HepG2 (cell line): ENCODE results near the gene SUPT20HL2. TPM values are rescaled to one million over a fixed set of nuclear protein-coding genes. Genes with fewer than 3 reads are reported as not detected.
A peak's percentile ranks its signal among the peaks of the same experiment; 100 is the strongest.

Experiments
- ATAC-seq: fragments of 200-7000 bp; cut with Tn5 transposase; 3 replicates; pipeline ENCODE4 v1.9.1; 2020; ENCODE audit warnings: mild to moderate bottlenecking, moderate library complexity
- BruUV-seq: library from RNA; stranded (reverse); fragments of 400-500 nt; replicated peaks from 2 replicates; lab custom pipeline; 2021; lab: Mats Ljungman, UMichigan
- CTCF ChIA-PET: fragments of 300-600 bp; formaldehyde crosslinking; extraction: SDS; loops from one replicate; lab custom pipeline; 2021; ENCODE audit warnings: low total read pairs, inconsistent platforms, low intra/inter-chr PET ratio; lab: Yijun Ruan, JAX
- POLR2A ChIA-PET: fragments of 350-600 bp; sonication (Branson Sonifier 250); formaldehyde crosslinking; loops from one replicate; lab custom pipeline; 2020; ENCODE audit warnings: antibody characterized with exemption, inconsistent platforms; lab: Yijun Ruan, JAX
- DNase-seq: peaks from one replicate; pipeline ENCODE4 v3.0.0-alpha.2; 2015; ENCODE audit warnings: low spot score
- FAIRE-seq: peaks from 3 replicates; lab custom pipeline; 2011; peaks lifted over from hg19 to GRCh38; lab: Jason Lieb, UNC
- H2AFZ ChIP-seq: one replicate; pipeline ENCODE4 v1.6.1; 2011; ENCODE audit warnings: low read length, inconsistent platforms
- H3K27ac ChIP-seq: fragments of 300-600 bp; 3 replicates; pipeline ENCODE4 v1.8.0; 2011; ENCODE audit warnings: mixed run types, mild to moderate bottlenecking, mixed read lengths, low read length, inconsistent platforms; ENCODE audit not compliant: insufficient read depth; ENCODE audit errors: extremely low read length
- H3K27me3 ChIP-seq, 2 experiments: fragments of 200-600 bp in 1 of 2; 2 replicates in 1 of 2; 3 replicates in 1 of 2; pipeline versions ENCODE4 v1.6.0 to v1.8.0; 2011; ENCODE audit warnings: low read length in 2 of 2, mild to moderate bottlenecking in 2 of 2, moderate library complexity in 2 of 2, inconsistent platforms in 1 of 2; ENCODE audit not compliant: insufficient read depth in 2 of 2, control insufficient read depth in 1 of 2
- H3K36me3 ChIP-seq, 2 experiments: fragments of 200-600 bp in 1 of 2; replicated peaks in 1 of 2; 2 replicates in 1 of 2; 3 replicates in 1 of 2; pipeline versions ENCODE4 v1.5.1 to v1.8.0; 2011; ENCODE audit warnings: low read length in 2 of 2, inconsistent platforms in 1 of 2; ENCODE audit not compliant: insufficient read depth in 2 of 2, control insufficient read depth in 1 of 2
- H3K4me1 ChIP-seq: 2 replicates; pipeline ENCODE4 v1.5.1; 2012; ENCODE audit warnings: low read length, inconsistent platforms; ENCODE audit not compliant: insufficient read depth
- H3K4me2 ChIP-seq: 2 replicates; pipeline ENCODE4 v1.6.0; 2011; ENCODE audit warnings: low read depth, low read length, inconsistent platforms
- H3K4me3 ChIP-seq, 3 experiments: fragments of 200-600 bp in 1 of 3; sonication (generic), shearing (Covaris generic) in 1 of 3; replicated peaks in 1 of 3; 2 replicates each; pipeline ENCODE4 v1.5.1; 2011 to 2016; ENCODE audit warnings: low read length in 3 of 3, inconsistent platforms in 2 of 3, low read depth in 2 of 3, mild to moderate bottlenecking in 2 of 3, control low read depth in 1 of 3, mixed read lengths in 1 of 3; ENCODE audit not compliant: insufficient read depth in 1 of 3
- H3K79me2 ChIP-seq: one replicate; pipeline ENCODE4 v1.6.1; 2011; ENCODE audit warnings: low read length, inconsistent platforms; ENCODE audit not compliant: insufficient read depth
- H3K9ac ChIP-seq: 2 replicates; pipeline ENCODE4 v1.6.0; 2011; ENCODE audit warnings: mild to moderate bottlenecking, low read depth, low read length, inconsistent platforms; ENCODE audit not compliant: insufficient read depth
- H3K9me3 ChIP-seq: 2 replicates; pipeline ENCODE4 v1.5.1; 2012; ENCODE audit warnings: mild to moderate bottlenecking, low read length
- H4K20me1 ChIP-seq: 2 replicates; pipeline ENCODE4 v1.6.0; 2011; ENCODE audit warnings: inconsistent platforms, mild to moderate bottlenecking, low read length, moderate library complexity; ENCODE audit not compliant: insufficient read depth
- GABPA ChIP-seq, 2 experiments: IDR thresholded peaks; 2 replicates each; pipeline ENCODE4 v1.6.1; 2011 to 2016; ENCODE audit warnings: low read depth in 2 of 2, low read length in 1 of 2, missing biosample characterization in 1 of 2, missing genetic modification characterization in 1 of 2
- HBP1 ChIP-seq: IDR thresholded peaks from 2 replicates; pipeline ENCODE4 v1.6.1; 2016; ENCODE audit warnings: low read depth, control low read depth
- SRF ChIP-seq: IDR thresholded peaks from 2 replicates; pipeline ENCODE4 v1.6.1; 2011; ENCODE audit warnings: mild to moderate bottlenecking, low read depth, low read length, moderate library complexity
- ZNF609 ChIP-seq: sonication (generic); formaldehyde crosslinking; IDR thresholded peaks from 2 replicates; pipeline ENCODE4 v1.4.0; 2020; ENCODE audit warnings: mild to moderate bottlenecking, missing genetic modification reagents, borderline replicate concordance
- ZNF639 ChIP-seq: conservative IDR thresholded peaks from 2 replicates; pipeline ENCODE4 v1.6.1; 2018; ENCODE audit warnings: missing genetic modification reagents
- ZNF704 ChIP-seq: sonication (generic); formaldehyde crosslinking; IDR thresholded peaks from 2 replicates; pipeline ENCODE4 v1.8.1; 2023; ENCODE audit warnings: mild to moderate bottlenecking, inconsistent platforms, moderate library complexity, missing genetic modification reagents, borderline replicate concordance
- WGBS: methylation state at CpG from one replicate; pipeline ENCODE4 v1.1.6; 2017; ENCODE audit warnings: low lambda C conversion rate; 5-methylcytosine and 5-hydroxymethylcytosine counted together
- in situ Hi-C: cut with HindIII; loops from 2 replicates; pipeline ENCODE4 v1.10.0; 2017; ENCODE audit warnings: low pct_unique_long_range_greater_than_20kb; ENCODE audit not compliant: extremely low pct_ligation_motif_present
- intact Hi-C: fragments of 100-400 bp; cut with micrococcal nuclease; formaldehyde crosslinking; loops from one replicate; pipeline ENCODE4 v1.10.0; 2022; ENCODE audit not compliant: unreplicated experiment
- polyA plus RNA-seq, 8 experiments: library from polyadenylated mRNA; depleted of rRNA in 3 of 8; stranded (reverse) in 7 of 8; unstranded in 1 of 8; fragments of >200 nt; fragmentation: Illumina TruSeq in 4 of 8; extraction: Trizol in 4 of 8; gene quantifications; 2 replicates each; pipeline versions ENCODE4 v1.2.1 to v1.2.3, GENCODE V29; 2011 to 2016; ENCODE audit warnings: low read depth in 4 of 8, missing spikeins in 1 of 8, mixed read lengths in 1 of 8; ENCODE audit not compliant: insufficient read depth in 1 of 8
- total RNA-seq, 5 experiments: library from RNA; depleted of rRNA; stranded (reverse); fragments of >200 nt; fragmentation: Illumina TruSeq; extraction: Trizol; gene quantifications; 2 replicates each; pipeline ENCODE4 v1.2.3, GENCODE V29; 2016; ENCODE audit warnings: low read depth in 1 of 5

Gene SUPT20HL2
- total and polyA plus RNA-seq, 2 of the 13 experiments (the other 11 are each of a cell fraction or from before 2014, with no cell fraction given): not detected

- no peak for TF ChIP-seq ZNF704
- no peak for TF ChIP-seq ZNF639 (CRISPR knock-in tag)
- no peak for TF ChIP-seq HBP1 (CRISPR knock-in tag)
Measured at GRCh38 chrX:24347881-24348280, 34.0 kb upstream of the SUPT20HL2 start (continued).

GRCh38 chrX:24343719-24344118, 29.9 kb upstream of the SUPT20HL2 start:
- intact Hi-C loops: no loop called here
- Histone ChIP-seq H3K4me1 (no peaks in the 10 kb centered on the region), H3K79me2 (no peaks in the 10 kb centered on the region), H3K27me3 (no peaks in the 10 kb centered on the region; a peak in 1 of 5 replicates), H2AFZ (no peak overlapping the region), H3K4me3 (no peak overlapping the region), H3K9me3 (no peaks in the 10 kb centered on the region), H3K9ac (no peak overlapping the region), H3K27ac (no peak overlapping the region), H3K36me3 (no peaks in the 10 kb centered on the region), H4K20me1 (no peaks in the 10 kb centered on the region), H3K4me2 (no peak overlapping the region)
- no peak for TF ChIP-seq ZNF609
- TF ChIP-seq GABPA (IDR thresholded peaks at IDR 0.05; ENCODE audit: low read depth, low read length): no peak
- 0 out of 2 replicates have a peak, but pooled peaks have one; percentile 18 for TF ChIP-seq GABPA (CRISPR knock-in tag; IDR thresholded peaks at IDR 0.05; ENCODE audit: low read depth)
- peak; percentile 60; the same call in 1 of the 2 replicates for TF ChIP-seq SRF
- ChIA-PET CTCF (no interaction called here), POLR2A (no interaction called here)
- WGBS: 17% methylated on average over 9 of the region's 9 CpGs
- BruUV-seq: no TSS peak
- in situ Hi-C loops: no loop called here
- ATAC-seq (no peak), FAIRE-seq (no peak), DNase-seq (no peak)
